Mesothelial cell of epicardium (in vitro differentiated cells): ENCODE data around the gene RPEL1. TPM values are rescaled to one million over a fixed set of nuclear protein-coding genes. Genes with fewer than 3 reads are reported as not detected.
"Not testable (repeated sequence)": the region's sequence is repeated elsewhere in the genome, so short reads cannot be mapped to it uniquely, and the experiment has no call there.

Source experiments
- DNase-seq, 2 experiments: peaks; one replicate each; pipeline ENCODE4 v3.0.0; 2021; ENCODE audit warnings: low spot score in 2 of 2; ENCODE audit not compliant: unreplicated experiment in 2 of 2
- H3K27ac Mint-ChIP-seq: 2 replicates; pipeline ENCODE4 v1.8.0; 2021; ENCODE audit warnings: mixed read lengths
- H3K27me3 Mint-ChIP-seq: 2 replicates; pipeline ENCODE4 v1.8.0; 2021; ENCODE audit warnings: low read depth, mixed read lengths
- H3K36me3 Mint-ChIP-seq: 2 replicates; pipeline ENCODE4 v1.8.0; 2021; ENCODE audit warnings: mixed read lengths
- H3K4me1 Mint-ChIP-seq: 2 replicates; pipeline ENCODE4 v1.8.0; 2021; ENCODE audit warnings: mixed read lengths
- H3K4me3 Mint-ChIP-seq: 2 replicates; pipeline ENCODE4 v1.8.0; 2021; ENCODE audit warnings: mild to moderate bottlenecking, moderate library complexity, mixed read lengths
- H3K9me3 Mint-ChIP-seq: 2 replicates; pipeline ENCODE4 v1.8.0; 2021; ENCODE audit warnings: mixed read lengths
- total RNA-seq: library from RNA; stranded (reverse); gene quantifications from 3 replicates; pipeline ENCODE4 v1.2.1, GENCODE V29; 2021
- TF ChIP-seq, protein P1 (sequence below): fragments of 200-600 bp; sonication (generic); IDR thresholded peaks from one replicate; pipeline ENCODE4 v1.5.0; 2021; ENCODE audit warnings: antibody characterized with exemption; ENCODE audit not compliant: unreplicated experiment

RPEL1 gene
- total RNA-seq, 1 donor from 2014 or later = not detected

DNA sequence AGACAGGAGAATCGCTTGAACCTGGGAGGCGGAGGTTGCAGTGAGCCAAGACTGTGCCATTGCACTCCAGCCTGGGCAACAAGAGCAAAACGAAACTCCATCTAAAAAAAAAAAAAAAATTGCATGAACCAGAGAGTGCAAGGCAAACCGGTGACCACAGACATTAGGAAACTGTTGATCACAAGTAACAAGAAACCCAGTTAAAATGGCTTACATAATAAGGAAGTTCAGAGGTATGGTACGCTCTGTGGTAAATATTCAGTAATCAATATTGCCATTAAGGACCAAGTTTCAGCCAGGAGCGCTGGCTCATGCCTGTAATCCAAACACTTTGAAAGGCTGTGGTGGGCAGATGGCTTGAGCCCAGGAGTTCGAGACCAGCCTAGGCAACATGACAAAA, 43.4 kb upstream of the RPEL1 start:
- Mint-ChIP-seq H3K4me1 (peaks cover 12% of the 10 kb centered on the region), H3K9me3 (no peaks in the 10 kb centered on the region), H3K27me3 (no peaks in the 10 kb centered on the region), H3K36me3 (no peaks in the 10 kb centered on the region), H3K27ac (no peak overlapping the region), H3K4me3 (no peak overlapping the region)
- no peak for DNase-seq
- TF ChIP-seq, protein P1, sequence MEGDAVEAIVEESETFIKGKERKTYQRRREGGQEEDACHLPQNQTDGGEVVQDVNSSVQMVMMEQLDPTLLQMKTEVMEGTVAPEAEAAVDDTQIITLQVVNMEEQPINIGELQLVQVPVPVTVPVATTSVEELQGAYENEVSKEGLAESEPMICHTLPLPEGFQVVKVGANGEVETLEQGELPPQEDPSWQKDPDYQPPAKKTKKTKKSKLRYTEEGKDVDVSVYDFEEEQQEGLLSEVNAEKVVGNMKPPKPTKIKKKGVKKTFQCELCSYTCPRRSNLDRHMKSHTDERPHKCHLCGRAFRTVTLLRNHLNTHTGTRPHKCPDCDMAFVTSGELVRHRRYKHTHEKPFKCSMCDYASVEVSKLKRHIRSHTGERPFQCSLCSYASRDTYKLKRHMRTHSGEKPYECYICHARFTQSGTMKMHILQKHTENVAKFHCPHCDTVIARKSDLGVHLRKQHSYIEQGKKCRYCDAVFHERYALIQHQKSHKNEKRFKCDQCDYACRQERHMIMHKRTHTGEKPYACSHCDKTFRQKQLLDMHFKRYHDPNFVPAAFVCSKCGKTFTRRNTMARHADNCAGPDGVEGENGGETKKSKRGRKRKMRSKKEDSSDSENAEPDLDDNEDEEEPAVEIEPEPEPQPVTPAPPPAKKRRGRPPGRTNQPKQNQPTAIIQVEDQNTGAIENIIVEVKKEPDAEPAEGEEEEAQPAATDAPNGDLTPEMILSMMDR = no peak

DNA sequence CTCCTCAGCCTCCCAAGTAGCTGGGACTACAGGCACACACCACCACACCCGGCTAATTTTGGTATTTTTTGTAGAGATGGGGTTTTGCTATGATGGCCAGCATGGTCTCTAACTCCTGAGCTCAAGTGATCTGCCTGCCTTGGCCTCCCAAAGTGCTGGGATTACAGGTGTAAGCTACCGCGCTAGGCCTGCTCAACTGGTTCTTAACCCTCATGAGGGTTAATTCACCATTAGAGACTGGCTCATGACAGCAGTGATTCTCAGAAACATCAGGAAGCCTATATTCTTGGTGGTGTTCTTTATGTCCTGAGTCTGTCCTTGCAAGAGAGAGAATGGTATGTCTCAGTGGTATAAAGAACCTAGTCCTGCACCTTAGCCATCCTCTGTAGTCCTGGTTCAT, 42.2 kb upstream of the RPEL1 start:
- Mint-ChIP-seq H3K27ac (no peak overlapping the region), H3K4me1 (peaks cover 12% of the 10 kb centered on the region), H3K9me3 (no peaks in the 10 kb centered on the region), H3K4me3 (no peak overlapping the region), H3K36me3 (no peaks in the 10 kb centered on the region), H3K27me3 (no peaks in the 10 kb centered on the region)
- DNase-seq = no peak
- TF ChIP-seq, protein P1 = no peak

DNA sequence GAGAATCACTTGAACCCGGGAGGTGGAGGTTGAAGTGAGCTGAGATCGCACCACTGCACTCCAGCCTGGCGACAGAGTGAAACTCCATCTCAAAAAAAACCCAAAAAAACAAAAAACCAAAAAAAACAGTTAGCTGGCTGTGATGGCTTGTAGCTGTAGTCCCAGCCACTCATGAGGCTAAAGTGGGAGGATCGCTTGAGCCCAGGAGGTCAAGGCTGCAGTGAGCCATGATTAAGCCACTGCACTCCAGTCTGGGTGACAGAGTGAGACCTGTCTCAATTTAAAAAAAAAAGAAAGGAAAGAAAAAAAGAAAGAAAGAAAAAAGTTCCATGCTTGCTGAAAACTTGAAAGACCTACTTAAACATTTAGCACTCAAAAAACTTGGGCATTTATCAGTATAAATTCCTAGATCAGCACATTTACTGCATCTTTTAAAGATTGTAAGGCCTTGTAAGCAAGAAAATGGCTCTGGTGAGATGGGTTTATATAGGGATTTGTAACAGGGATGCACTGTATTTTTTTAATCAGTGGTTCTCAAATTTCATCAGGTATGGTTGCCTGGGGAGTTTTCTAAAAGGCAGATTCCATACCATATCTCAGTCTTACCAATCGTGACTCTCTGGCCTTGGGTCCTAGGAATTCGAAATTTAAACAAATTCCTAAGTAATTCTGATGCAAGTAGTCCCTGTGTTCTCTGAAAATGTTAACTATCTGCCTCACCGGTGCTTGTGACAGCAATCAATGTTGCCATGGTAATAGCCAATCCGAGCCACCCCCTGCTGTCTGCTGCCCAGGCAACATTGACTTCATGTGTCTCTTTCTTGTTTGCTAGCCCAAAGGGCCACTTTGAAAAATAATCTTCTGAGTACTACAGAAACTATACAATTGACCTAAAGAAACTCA, 41.1 kb upstream of the RPEL1 start:
- H3K36me3 Mint-ChIP-seq = no peaks in the 10 kb centered on the region
- H3K9me3 Mint-ChIP-seq = no peaks in the 10 kb centered on the region
- DNase-seq = no peak
- H3K27me3 Mint-ChIP-seq = no peaks in the 10 kb centered on the region
- peaks cover 12% of the 10 kb centered on the region for H3K4me1 Mint-ChIP-seq
- no peak overlapping the region for H3K4me3 Mint-ChIP-seq
- H3K27ac Mint-ChIP-seq = no peak overlapping the region
- TF ChIP-seq, protein P1 = no peak

DNA sequence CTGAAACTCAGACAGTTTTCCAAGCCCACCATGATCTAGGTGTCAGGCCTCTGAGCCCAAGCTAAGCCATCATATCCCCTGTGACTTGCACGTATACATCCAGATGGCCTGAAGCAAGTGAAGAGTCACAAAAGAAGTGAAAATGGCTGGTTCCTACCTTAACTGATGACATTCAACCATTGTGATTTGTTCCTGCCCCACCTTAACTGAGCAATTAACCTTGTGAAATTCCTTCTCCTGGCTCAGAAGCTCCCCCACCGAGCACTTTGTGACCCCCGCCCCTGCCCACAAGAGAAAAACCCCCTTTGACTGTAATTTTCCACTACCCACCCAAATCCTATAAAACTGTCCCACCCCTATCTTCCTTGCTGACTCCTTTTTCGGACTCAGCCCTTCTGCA, 40.3 kb upstream of the RPEL1 start:
- H3K4me1 Mint-ChIP-seq = peaks cover 12% of the 10 kb centered on the region
- H3K27ac Mint-ChIP-seq, H3K4me3 Mint-ChIP-seq: not testable (repeated sequence)

DNA sequence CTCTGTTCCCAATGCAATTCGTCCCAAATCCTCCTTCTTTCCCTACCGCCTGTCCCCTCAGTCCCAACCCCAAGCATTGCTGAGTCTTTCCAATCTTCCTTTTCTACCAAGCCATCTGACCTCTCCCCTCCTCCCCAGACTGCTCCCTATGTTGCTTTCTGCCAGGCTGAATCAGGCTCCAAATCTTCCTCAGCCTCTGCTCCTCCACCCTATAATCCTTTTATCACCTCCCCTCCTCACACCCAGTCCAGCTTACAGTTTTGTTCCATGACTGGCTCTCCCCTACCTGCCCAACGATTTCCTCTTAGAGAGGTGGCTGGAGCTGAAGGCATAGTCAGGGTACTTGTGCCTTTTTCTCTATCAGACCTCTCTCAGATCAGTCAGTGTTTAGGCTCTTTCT, 39.0 kb upstream of the RPEL1 start:
- not testable (repeated sequence) for H3K27ac Mint-ChIP-seq, H3K36me3 Mint-ChIP-seq, H3K4me3 Mint-ChIP-seq, H3K27me3 Mint-ChIP-seq, H3K9me3 Mint-ChIP-seq, DNase-seq
- H3K4me1 Mint-ChIP-seq = peaks cover 12% of the 10 kb centered on the region

More for the DNA sequence above, 40.3 kb upstream of the RPEL1 start:
- not testable (repeated sequence) for H3K27me3 Mint-ChIP-seq, H3K36me3 Mint-ChIP-seq, DNase-seq, H3K9me3 Mint-ChIP-seq

GRCh38 chr10:103207141-103207540, 38.5 kb upstream of the RPEL1 start:
- H3K27ac Mint-ChIP-seq = no peak overlapping the region
- no peak for DNase-seq
- TF ChIP-seq, protein P1 = no peak
- H3K4me3 Mint-ChIP-seq = no peak overlapping the region
- no peaks in the 10 kb centered on the region for H3K27me3 Mint-ChIP-seq
- no peaks in the 10 kb centered on the region for H3K36me3 Mint-ChIP-seq
- peaks cover 4% of the 10 kb centered on the region for H3K9me3 Mint-ChIP-seq
- H3K4me1 Mint-ChIP-seq = peaks cover 12% of the 10 kb centered on the region

GRCh38 chr10:103207643-103208042, 38.0 kb upstream of the RPEL1 start:
- not testable (repeated sequence) for DNase-seq, H3K4me3 Mint-ChIP-seq, H3K9me3 Mint-ChIP-seq, H3K36me3 Mint-ChIP-seq, H3K27ac Mint-ChIP-seq, H3K27me3 Mint-ChIP-seq
- peaks cover 12% of the 10 kb centered on the region for H3K4me1 Mint-ChIP-seq

DNA sequence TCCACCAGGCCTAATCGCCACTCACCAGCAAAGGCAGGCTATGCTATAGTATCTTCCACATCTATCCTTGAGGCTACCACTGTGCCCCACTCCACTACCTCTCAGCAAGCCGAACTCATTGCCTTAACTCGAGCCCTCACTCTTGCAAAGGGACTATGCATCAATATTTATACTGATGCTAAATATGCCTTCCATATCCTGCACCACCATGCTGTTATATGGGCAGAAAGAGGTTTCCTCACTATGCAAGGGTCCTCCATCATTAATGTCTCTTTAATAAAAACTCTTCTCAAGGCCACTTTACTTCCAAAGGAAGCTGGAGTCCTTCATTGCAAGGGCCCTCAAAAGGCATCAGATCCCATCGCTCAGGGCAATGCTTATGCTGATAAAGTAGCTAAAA, 35.4 kb upstream of the RPEL1 start:
- H3K36me3 Mint-ChIP-seq, H3K4me1 Mint-ChIP-seq, H3K27me3 Mint-ChIP-seq, H3K27ac Mint-ChIP-seq, DNase-seq, H3K4me3 Mint-ChIP-seq: not testable (repeated sequence)
- peaks cover 23% of the 10 kb centered on the region for H3K9me3 Mint-ChIP-seq
